GM12878 (cell line): ENCODE data around the gene HEXIM1. TPM values are rescaled to one million over a fixed set of nuclear protein-coding genes. Genes with fewer than 3 reads are reported as not detected.
A peak's percentile ranks its signal among the peaks of the same experiment; 100 is the strongest.

Experiments used
- ATAC-seq: fragments of 200-7000 bp; cut with Tn5 transposase; 3 replicates; pipeline ENCODE4 v1.9.1; 2020; ENCODE audit warnings: mild to moderate bottlenecking, moderate library complexity
- BruUV-seq: library from RNA; stranded (reverse); fragments of 400-500 nt; replicated peaks from 2 replicates; lab custom pipeline; 2021; lab: Mats Ljungman, UMichigan
- CTCF ChIA-PET: fragments of 300-600 bp; sonication (Branson Sonifier 250); formaldehyde crosslinking; extraction: SDS; loops from one replicate; lab custom pipeline; 2021; ENCODE audit warnings: inconsistent platforms; lab: Yijun Ruan, JAX
- POLR2A ChIA-PET: fragments of 350-600 bp; formaldehyde crosslinking; extraction: SDS; loops from one replicate; lab custom pipeline; 2021; ENCODE audit warnings: inconsistent platforms; lab: Charles Lee
- RAD21 ChIA-PET: fragments of 300-600 bp; sonication (Branson Sonifier 250); formaldehyde crosslinking; loops from one replicate; lab custom pipeline; 2023; ENCODE audit warnings: antibody characterized with exemption; ENCODE audit not compliant: unreplicated experiment; lab: Charles Lee
- SMC1A ChIA-PET: fragments of 300-600 bp; sonication (Branson Sonifier 250); formaldehyde crosslinking; loops from one replicate; lab custom pipeline; 2023; ENCODE audit not compliant: unreplicated experiment, uncharacterized antibody; lab: Charles Lee
- DNase-seq: peaks from one replicate; pipeline ENCODE4 v3.0.0-alpha.2; 2011; ENCODE audit warnings: low read depth, low spot score
- FAIRE-seq: peaks from 3 replicates; lab custom pipeline; 2011; peaks lifted over from hg19 to GRCh38; lab: Jason Lieb, UNC
- H2AFZ ChIP-seq: 2 replicates; pipeline ENCODE4 v1.6.0; 2011; ENCODE audit warnings: low read depth, low read length, control low read depth; ENCODE audit not compliant: control insufficient read depth
- H3K27ac ChIP-seq: 2 replicates; pipeline ENCODE4 v1.5.1; 2011; ENCODE audit warnings: control low read depth; ENCODE audit not compliant: control insufficient read depth, insufficient read depth
- H3K27me3 ChIP-seq, 2 experiments: replicated peaks in 1 of 2; 2 replicates each; pipeline versions ENCODE4 v1.6.0 to v1.6.1; 2011; ENCODE audit warnings: low read length in 1 of 2; ENCODE audit not compliant: control insufficient read depth in 2 of 2, insufficient read depth in 2 of 2
- H3K36me3 ChIP-seq, 2 experiments: 2 replicates each; pipeline ENCODE4 v1.5.1; 2011; ENCODE audit warnings: low read length in 1 of 2; ENCODE audit not compliant: control insufficient read depth in 2 of 2, insufficient read depth in 2 of 2
- H3K4me1 ChIP-seq: 2 replicates; pipeline ENCODE4 v1.6.1; 2011; ENCODE audit warnings: mild to moderate bottlenecking, low read length, moderate library complexity, mixed read lengths; ENCODE audit not compliant: control insufficient read depth, insufficient read depth
- H3K4me2 ChIP-seq: 2 replicates; pipeline ENCODE4 v1.6.0; 2011; ENCODE audit warnings: control low read depth; ENCODE audit not compliant: control insufficient read depth, insufficient read depth
- H3K4me3 ChIP-seq: fragments of 200-600 bp; sonication (generic); 2 replicates; pipeline ENCODE4 v1.5.1; 2016
- H3K79me2 ChIP-seq: 2 replicates; pipeline ENCODE4 v1.6.0; 2011; ENCODE audit warnings: low read length; ENCODE audit not compliant: control insufficient read depth, insufficient read depth
- H3K9ac ChIP-seq: 2 replicates; pipeline ENCODE4 v1.8.0; 2011; ENCODE audit warnings: low read length, control low read depth, mixed read lengths; ENCODE audit not compliant: control insufficient read depth, insufficient read depth
- H3K9me3 ChIP-seq: replicated peaks from 3 replicates; pipeline ENCODE4 v1.5.1; 2011; ENCODE audit warnings: mild to moderate bottlenecking, low read length; ENCODE audit not compliant: control insufficient read depth, insufficient read depth
- H4K20me1 ChIP-seq: 2 replicates; pipeline ENCODE4 v1.6.0; 2011; ENCODE audit not compliant: control insufficient read depth, insufficient read depth
- CBX3 ChIP-seq: fragments of 200-600 bp; sonication (generic); IDR thresholded peaks from 2 replicates; pipeline ENCODE4 v1.6.1; 2016; ENCODE audit warnings: low read depth, borderline replicate concordance
- CEBPZ ChIP-seq: fragments of 150-350 bp; IDR thresholded peaks from 2 replicates; pipeline ENCODE4 v1.6.1; 2016; ENCODE audit warnings: low read depth, low read length
- ELK1 ChIP-seq: IDR thresholded peaks from 2 replicates; pipeline ENCODE4 v1.6.1; 2012; ENCODE audit warnings: low read depth, low read length, improper control_type of control experiment
- FOXK2 ChIP-seq: fragments of 450-650 bp; IDR thresholded peaks from 2 replicates; pipeline ENCODE4 v1.6.1; 2017; ENCODE audit warnings: mild to moderate bottlenecking, moderate library complexity
- HCFC1 ChIP-seq: fragments of 150-350 bp; IDR thresholded peaks from 2 replicates; pipeline ENCODE4 v1.6.1; 2014; ENCODE audit warnings: low read length
- IRF3 ChIP-seq: fragments of 450-650 bp; IDR thresholded peaks from 2 replicates; pipeline ENCODE4 v1.6.1; 2014; ENCODE audit warnings: mild to moderate bottlenecking
- LARP7 ChIP-seq: fragments of 450-650 bp; IDR thresholded peaks from 2 replicates; pipeline ENCODE4 v1.6.1; 2017; ENCODE audit warnings: mild to moderate bottlenecking
- NR2C1 ChIP-seq: fragments of 450-650 bp; IDR thresholded peaks from 2 replicates; pipeline ENCODE4 v1.6.1; 2017; ENCODE audit warnings: antibody characterized with exemption, mild to moderate bottlenecking, moderate library complexity
- POLR2AphosphoS5 ChIP-seq: IDR thresholded peaks from 2 replicates; pipeline ENCODE4 v1.6.1; 2011; ENCODE audit warnings: mild to moderate bottlenecking, low read length, inconsistent platforms
- SPI1 ChIP-seq: IDR thresholded peaks from 2 replicates; pipeline ENCODE4 v1.6.1; 2011; ENCODE audit warnings: low read depth, mild to moderate bottlenecking, low read length, moderate library complexity, borderline replicate concordance; ENCODE audit not compliant: insufficient read depth
- ZZZ3 ChIP-seq: IDR thresholded peaks from 2 replicates; pipeline ENCODE4 v1.6.1; 2011; ENCODE audit warnings: low read depth; ENCODE audit not compliant: control insufficient read depth, insufficient read length
- WGBS: methylation state at CpG from one replicate; pipeline ENCODE4 v1.1.6; 2016; ENCODE audit warnings: low lambda C conversion rate; ENCODE audit not compliant: insufficient replicate concordance, insufficient coverage; ENCODE audit errors: missing lambda C conversion rate; 5-methylcytosine and 5-hydroxymethylcytosine counted together
- in situ Hi-C: fragments of 300-500 bp; cut with MboI; formaldehyde crosslinking; loops from 9 replicates; pipeline ENCODE4 v1.14.3; 2018; ENCODE audit warnings: mixed read lengths
- intact Hi-C: fragments of 100-400 bp; cut with micrococcal nuclease; formaldehyde crosslinking; loops from one replicate; pipeline ENCODE4 v1.14.2; 2022; ENCODE audit not compliant: unreplicated experiment
- polyA plus RNA-seq, 11 experiments: library from polyadenylated mRNA; depleted of rRNA in 4 of 11; unstranded in 6 of 11; stranded (reverse) in 5 of 11; fragments of >200 nt; fragmentation: Nextera tagmentation in 4 of 11; fragmentation: Illumina TruSeq in 1 of 11; extraction: Ambion mirVana in 4 of 11; extraction: Trizol in 1 of 11; gene quantifications; 1 replicate in 1 of 11; 2 replicates in 10 of 11; pipeline versions ENCODE4 v1.2.1 to v1.2.3, GENCODE V29; 2011 to 2016; ENCODE audit warnings: inconsistent platforms in 2 of 11, missing spikeins in 2 of 11, low read depth in 1 of 11
- total RNA-seq, 4 experiments: library from RNA; depleted of rRNA in 3 of 4; stranded (reverse); fragments of >200 nt in 3 of 4; fragmentation: Illumina TruSeq in 1 of 4; extraction: Trizol in 1 of 4; gene quantifications; 2 replicates each; pipeline versions ENCODE4 v1.2.1 to v1.2.3, GENCODE V29; 2013 to 2021
- TF ChIP-seq, protein P1 (sequence below): IDR thresholded peaks from 2 replicates; pipeline ENCODE4 v1.6.1; 2012; ENCODE audit warnings: mild to moderate bottlenecking, low read depth, low read length

Gene HEXIM1
- total and polyA plus RNA-seq, 10 of the 15 experiments (the other 5 are each of a cell fraction or from before 2014, with no cell fraction given), result 1.9 to 24.1 (median 9.0) TPM

- BruUV-seq, result no TSS peak
- H4K20me1 ChIP-seq, result no peaks in the 10 kb centered on the region
- H3K79me2 ChIP-seq, result no peaks in the 10 kb centered on the region
- H3K27me3 ChIP-seq, result no peaks in the 10 kb centered on the region
- DNase-seq (peak; percentile 54), FAIRE-seq (peak; percentile 96), ATAC-seq (peak; percentile 100)
- H3K9ac ChIP-seq, result no peak overlapping the region; the same call in 1 of the 2 replicates
- H3K4me1 ChIP-seq, result peaks cover 8% of the 10 kb centered on the region
- under 1% methylated on average over 16 of the region's 16 CpGs for WGBS
- H3K36me3 ChIP-seq, result no peaks in the 10 kb centered on the region
- CTCF ChIA-PET, result interaction anchor here (0.6 to 12.8 kb wide), 38 partner anchors 9 to 1399 kb away, joined by 3 to 291 read pairs (median 3); partner anchors contain the start of genes ACBD4, EFTUD2, HEXIM1 and HEXIM2
- H3K27ac ChIP-seq, result no peak overlapping the region
- RAD21 ChIA-PET, result interaction anchor here (0.5 to 8.6 kb wide), 15 partner anchors 15 to 418 kb away, joined by 3 to 108 read pairs (median 4); partner anchors contain the start of genes ACBD4, HEXIM1 and HEXIM2
- H2AFZ ChIP-seq, result peak overlapping the region; percentile 89
- in situ Hi-C loops, result loop anchor here (5.0 kb wide), 1 partner anchor 60 kb away; the partner anchor contains the start of gene ACBD4
- POLR2A ChIA-PET, result interaction anchor here (0.5 to 2.6 kb wide), 5 partner anchors 42 to 419 kb away, joined by 3 to 24 read pairs (median 6); partner anchors contain the start of gene ACBD4
- H3K9me3 ChIP-seq, result no peaks in the 10 kb centered on the region; the same call in 2 of the 3 replicates
- H3K4me2 ChIP-seq, result 0 out of 2 replicates have a peak overlapping the region, but pooled peaks have one; percentile 14
- intact Hi-C loops, result loop anchor here (1.0 kb wide), 2 partner anchors 48 to 62 kb away; partner anchors contain the start of gene ACBD4
- no peak overlapping the region for H3K4me3 ChIP-seq
- SMC1A ChIA-PET, result interaction anchor here (0.8 to 5.0 kb wide), 15 partner anchors 18 to 299 kb away, joined by 3 to 72 read pairs (median 4); partner anchors contain the start of genes ACBD4, EFTUD2 and HEXIM2
- TF ChIP-seq, protein P1, sequence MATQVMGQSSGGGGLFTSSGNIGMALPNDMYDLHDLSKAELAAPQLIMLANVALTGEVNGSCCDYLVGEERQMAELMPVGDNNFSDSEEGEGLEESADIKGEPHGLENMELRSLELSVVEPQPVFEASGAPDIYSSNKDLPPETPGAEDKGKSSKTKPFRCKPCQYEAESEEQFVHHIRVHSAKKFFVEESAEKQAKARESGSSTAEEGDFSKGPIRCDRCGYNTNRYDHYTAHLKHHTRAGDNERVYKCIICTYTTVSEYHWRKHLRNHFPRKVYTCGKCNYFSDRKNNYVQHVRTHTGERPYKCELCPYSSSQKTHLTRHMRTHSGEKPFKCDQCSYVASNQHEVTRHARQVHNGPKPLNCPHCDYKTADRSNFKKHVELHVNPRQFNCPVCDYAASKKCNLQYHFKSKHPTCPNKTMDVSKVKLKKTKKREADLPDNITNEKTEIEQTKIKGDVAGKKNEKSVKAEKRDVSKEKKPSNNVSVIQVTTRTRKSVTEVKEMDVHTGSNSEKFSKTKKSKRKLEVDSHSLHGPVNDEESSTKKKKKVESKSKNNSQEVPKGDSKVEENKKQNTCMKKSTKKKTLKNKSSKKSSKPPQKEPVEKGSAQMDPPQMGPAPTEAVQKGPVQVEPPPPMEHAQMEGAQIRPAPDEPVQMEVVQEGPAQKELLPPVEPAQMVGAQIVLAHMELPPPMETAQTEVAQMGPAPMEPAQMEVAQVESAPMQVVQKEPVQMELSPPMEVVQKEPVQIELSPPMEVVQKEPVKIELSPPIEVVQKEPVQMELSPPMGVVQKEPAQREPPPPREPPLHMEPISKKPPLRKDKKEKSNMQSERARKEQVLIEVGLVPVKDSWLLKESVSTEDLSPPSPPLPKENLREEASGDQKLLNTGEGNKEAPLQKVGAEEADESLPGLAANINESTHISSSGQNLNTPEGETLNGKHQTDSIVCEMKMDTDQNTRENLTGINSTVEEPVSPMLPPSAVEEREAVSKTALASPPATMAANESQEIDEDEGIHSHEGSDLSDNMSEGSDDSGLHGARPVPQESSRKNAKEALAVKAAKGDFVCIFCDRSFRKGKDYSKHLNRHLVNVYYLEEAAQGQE, result no peak
- no peak for TF ChIP-seq SPI1
- no peak for TF ChIP-seq FOXK2
- TF ChIP-seq ZZZ3, result no peak
- no peak for TF ChIP-seq CBX3
- TF ChIP-seq LARP7, result peak; percentile 87
- no peak for TF ChIP-seq ELK1
- TF ChIP-seq NR2C1, result no peak
- TF ChIP-seq IRF3, result 0 out of 2 replicates have a peak, but pooled peaks have one; percentile 32
- TF ChIP-seq POLR2AphosphoS5, result no peak
- no peak for TF ChIP-seq HCFC1
- TF ChIP-seq CEBPZ, result no peak
Observed at GRCh38 chr17:45197555-45198334, 49.5 kb downstream of the HEXIM1 start.
